Fibroblast of lung (primary cell): ENCODE results near the gene MPPED2. TPM values are rescaled to one million over a fixed set of nuclear protein-coding genes. Genes with fewer than 3 reads are reported as not detected.

Experiments used
- DNase-seq, 2 donors: peaks; one replicate each; pipeline versions ENCODE4 v3.0.0 to v3.0.0-alpha.2; 2010; ENCODE audit warnings: low read depth in 2 of 2
- H2AFZ ChIP-seq: 2 replicates; pipeline ENCODE4 v1.5.1; 2012; ENCODE audit warnings: low read length, control low read depth, inconsistent platforms
- H3K27ac ChIP-seq: 2 replicates; pipeline ENCODE4 v1.5.1; 2011; ENCODE audit warnings: low read length, control low read depth; ENCODE audit not compliant: insufficient read depth
- H3K27me3 ChIP-seq: 2 replicates; pipeline ENCODE4 v1.5.1; 2011; ENCODE audit warnings: mild to moderate bottlenecking, low read length; ENCODE audit not compliant: control insufficient read depth, insufficient read depth
- H3K36me3 ChIP-seq: 2 replicates; pipeline ENCODE4 v1.5.1; 2011; ENCODE audit warnings: low read length; ENCODE audit not compliant: control insufficient read depth, insufficient read depth
- H3K4me1 ChIP-seq: 2 replicates; pipeline ENCODE4 v1.5.1; 2011; ENCODE audit warnings: low read length; ENCODE audit not compliant: control insufficient read depth, insufficient read depth; ENCODE audit errors: extremely low read depth
- H3K4me2 ChIP-seq: 2 replicates; pipeline ENCODE4 v1.5.1; 2011; ENCODE audit warnings: low read length, control low read depth; ENCODE audit not compliant: insufficient read depth; ENCODE audit errors: extremely low read depth
- H3K4me3 ChIP-seq, 4 experiments: fragments of 200-600 bp in 1 of 4; sonication (generic) in 1 of 4; replicated peaks in 1 of 4; 2 replicates each; pipeline ENCODE4 v1.5.1; 2011 to 2016; ENCODE audit warnings: low read length in 4 of 4, low read depth in 3 of 4, mild to moderate bottlenecking in 3 of 4, control low read depth in 2 of 4, inconsistent platforms in 1 of 4, mixed read lengths in 1 of 4; ENCODE audit not compliant: insufficient read depth in 1 of 4; ENCODE audit errors: control extremely low read depth in 1 of 4
- H3K79me2 ChIP-seq: 2 replicates; pipeline ENCODE4 v1.5.1; 2012; ENCODE audit warnings: mild to moderate bottlenecking, low read length, inconsistent platforms; ENCODE audit not compliant: control insufficient read depth, insufficient read depth
- H3K9ac ChIP-seq: 2 replicates; pipeline ENCODE4 v1.5.1; 2011; ENCODE audit warnings: mild to moderate bottlenecking, low read length, control low read depth; ENCODE audit not compliant: insufficient read depth
- H3K9me3 ChIP-seq: 2 replicates; pipeline ENCODE4 v1.5.1; 2012; ENCODE audit warnings: low read depth, low read length; ENCODE audit not compliant: control insufficient read depth, insufficient read depth
- H4K20me1 ChIP-seq: 2 replicates; pipeline ENCODE4 v1.5.1; 2011; ENCODE audit warnings: low read length; ENCODE audit not compliant: control insufficient read depth, insufficient read depth; ENCODE audit errors: extremely low read depth
- CTCF ChIP-seq, 2 donors: IDR thresholded peaks in 1 of 2; conservative IDR thresholded peaks in 1 of 2; 1 replicate in 1 of 2; 2 replicates in 1 of 2; pipeline ENCODE4 v1.5.1; 2011 to 2012; ENCODE audit warnings: low read length in 2 of 2, control low read depth in 1 of 2, inconsistent platforms in 1 of 2, low read depth in 1 of 2, mild to moderate bottlenecking in 1 of 2
- EZH2 ChIP-seq: IDR thresholded peaks from 2 replicates; pipeline ENCODE4 v1.5.1; 2012; ENCODE audit warnings: low read length, control low read depth, mild to moderate bottlenecking; ENCODE audit errors: missing control alignments
- polyA plus RNA-seq, 2 donors: library from polyadenylated mRNA; depleted of rRNA in 1 of 2; stranded (reverse) in 1 of 2; unstranded in 1 of 2; fragments of >200 nt; gene quantifications; 2 replicates each; pipeline ENCODE4 v1.2.1, GENCODE V29; 2011 to 2012; ENCODE audit warnings: missing spikeins in 1 of 2
- total RNA-seq: library from RNA; depleted of rRNA; stranded (reverse); fragments of >200 nt; gene quantifications from 2 replicates; pipeline ENCODE4 v1.2.1, GENCODE V29; 2014

The MPPED2 gene
- total and polyA plus RNA-seq, 2 donors (not counting 1 experiment from before 2014, with no cell fraction given) = under 0.01 to 0.02 TPM

GRCh38 chr11:30501744-30502143 is 84.4 kb downstream of the MPPED2 start:
- no peaks in the 10 kb centered on the region for H3K79me2 ChIP-seq
- H3K36me3 ChIP-seq = no peaks in the 10 kb centered on the region
- TF ChIP-seq CTCF (conservative IDR thresholded peaks at IDR 0.05 in 1 of 2, IDR thresholded peaks at IDR 0.05 in 1 of 2; ENCODE audit: low read depth in 1 of 2, low read length in 2 of 2) (no peak), EZH2 (no peak)
- no peaks in the 10 kb centered on the region for H3K9me3 ChIP-seq
- no peak for DNase-seq
- no peak overlapping the region for H2AFZ ChIP-seq
- H3K27me3 ChIP-seq = no peaks in the 10 kb centered on the region
- no peak overlapping the region for H3K9ac ChIP-seq
- H4K20me1 ChIP-seq = no peaks in the 10 kb centered on the region
- no peaks in the 10 kb centered on the region for H3K4me1 ChIP-seq
- H3K4me2 ChIP-seq = no peak overlapping the region
- no peak overlapping the region for H3K27ac ChIP-seq
- no peak overlapping the region for H3K4me3 ChIP-seq

GRCh38 chr11:30499940-30500339 is 86.2 kb downstream of the MPPED2 start:
- Histone ChIP-seq H3K9ac (no peak overlapping the region), H3K4me3 (no peak overlapping the region), H4K20me1 (no peaks in the 10 kb centered on the region), H3K9me3 (no peaks in the 10 kb centered on the region), H3K27ac (no peak overlapping the region), H3K4me2 (no peak overlapping the region), H3K4me1 (no peaks in the 10 kb centered on the region), H2AFZ (no peak overlapping the region), H3K36me3 (no peaks in the 10 kb centered on the region), H3K27me3 (no peaks in the 10 kb centered on the region), H3K79me2 (no peaks in the 10 kb centered on the region)
- TF ChIP-seq EZH2 = no peak
- TF ChIP-seq CTCF (conservative IDR thresholded peaks at IDR 0.05 in 1 of 2, IDR thresholded peaks at IDR 0.05 in 1 of 2; ENCODE audit: low read depth in 1 of 2, low read length in 2 of 2) = no peak
- no peak for DNase-seq

- no peak overlapping the region for H3K4me3 ChIP-seq
- no peaks in the 10 kb centered on the region for H4K20me1 ChIP-seq
- H3K79me2 ChIP-seq = no peaks in the 10 kb centered on the region
- H3K9ac ChIP-seq = no peak overlapping the region
- no peak for TF ChIP-seq EZH2
- no peak for TF ChIP-seq CTCF (conservative IDR thresholded peaks at IDR 0.05 in 1 of 2, IDR thresholded peaks at IDR 0.05 in 1 of 2; ENCODE audit: low read depth in 1 of 2, low read length in 2 of 2)
- no peaks in the 10 kb centered on the region for H3K36me3 ChIP-seq
- no peak overlapping the region for H3K4me2 ChIP-seq
- no peaks in the 10 kb centered on the region for H3K9me3 ChIP-seq
- no peak for DNase-seq
- H3K4me1 ChIP-seq = no peaks in the 10 kb centered on the region
- no peak overlapping the region for H3K27ac ChIP-seq
- no peaks in the 10 kb centered on the region for H3K27me3 ChIP-seq
- H2AFZ ChIP-seq = no peak overlapping the region
Measured at GRCh38 chr11:30497600-30497999, 88.6 kb downstream of the MPPED2 start.
